HepG2 (cell line): ENCODE results near the gene PEPD.

Experiments used
- TFAP4 ChIP-seq: sonication (generic); IDR thresholded peaks from 2 replicates; pipeline ENCODE4 v1.6.1; 2016; ENCODE audit warnings: low read depth, borderline replicate concordance
- ZFYVE20 ChIP-seq: sonication (generic); formaldehyde crosslinking; IDR thresholded peaks from 2 replicates; pipeline ENCODE4 v1.8.0; 2023; ENCODE audit warnings: low read depth, mild to moderate bottlenecking, moderate library complexity, missing genetic modification reagents, borderline replicate concordance

DNA sequence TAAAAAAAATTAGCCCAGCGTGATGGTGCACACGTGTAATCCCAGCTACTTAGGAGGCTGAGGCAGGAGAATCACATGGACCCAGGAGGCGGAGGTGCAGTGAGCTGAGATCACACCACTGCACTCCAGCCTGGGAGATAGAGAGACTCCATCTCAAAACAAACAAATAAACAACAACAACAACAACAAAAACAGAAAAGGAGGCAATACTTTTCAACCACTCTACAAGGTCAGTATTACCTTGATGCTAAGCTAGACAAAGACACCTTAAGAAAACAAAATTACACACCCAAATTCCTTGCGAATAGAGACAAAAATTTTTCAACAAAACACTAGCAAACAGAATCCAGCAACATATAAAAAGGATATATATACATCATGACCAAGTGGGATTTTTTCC lies 39.7 kb downstream of the PEPD start:
- no peak for TF ChIP-seq TFAP4
- TF ChIP-seq ZFYVE20 (CRISPR knock-in tag) = no peak
